Measurements from ENCODE around the gene KANSL2. TPM values are rescaled to one million over a fixed set of nuclear protein-coding genes. Genes with fewer than 3 reads are reported as not detected.
A peak's percentile ranks its signal among the peaks of the same experiment; 100 is the strongest.
"Not testable (repeated sequence)": the region's sequence is repeated elsewhere in the genome, so short reads cannot be mapped to it uniquely, and the experiment has no call there.

Gene KANSL2, protein sequence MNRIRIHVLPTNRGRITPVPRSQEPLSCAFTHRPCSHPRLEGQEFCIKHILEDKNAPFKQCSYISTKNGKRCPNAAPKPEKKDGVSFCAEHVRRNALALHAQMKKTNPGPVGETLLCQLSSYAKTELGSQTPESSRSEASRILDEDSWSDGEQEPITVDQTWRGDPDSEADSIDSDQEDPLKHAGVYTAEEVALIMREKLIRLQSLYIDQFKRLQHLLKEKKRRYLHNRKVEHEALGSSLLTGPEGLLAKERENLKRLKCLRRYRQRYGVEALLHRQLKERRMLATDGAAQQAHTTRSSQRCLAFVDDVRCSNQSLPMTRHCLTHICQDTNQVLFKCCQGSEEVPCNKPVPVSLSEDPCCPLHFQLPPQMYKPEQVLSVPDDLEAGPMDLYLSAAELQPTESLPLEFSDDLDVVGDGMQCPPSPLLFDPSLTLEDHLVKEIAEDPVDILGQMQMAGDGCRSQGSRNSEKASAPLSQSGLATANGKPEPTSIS
- total RNA-seq (10 to 100 TPM in 5 of 6 donors, 1 to 10 TPM in 1; 6.2 to 16.5 (median 12.1) TPM), polyA plus RNA-seq (10 to 100 TPM; 12.5 to 24.4 TPM)

DNA sequence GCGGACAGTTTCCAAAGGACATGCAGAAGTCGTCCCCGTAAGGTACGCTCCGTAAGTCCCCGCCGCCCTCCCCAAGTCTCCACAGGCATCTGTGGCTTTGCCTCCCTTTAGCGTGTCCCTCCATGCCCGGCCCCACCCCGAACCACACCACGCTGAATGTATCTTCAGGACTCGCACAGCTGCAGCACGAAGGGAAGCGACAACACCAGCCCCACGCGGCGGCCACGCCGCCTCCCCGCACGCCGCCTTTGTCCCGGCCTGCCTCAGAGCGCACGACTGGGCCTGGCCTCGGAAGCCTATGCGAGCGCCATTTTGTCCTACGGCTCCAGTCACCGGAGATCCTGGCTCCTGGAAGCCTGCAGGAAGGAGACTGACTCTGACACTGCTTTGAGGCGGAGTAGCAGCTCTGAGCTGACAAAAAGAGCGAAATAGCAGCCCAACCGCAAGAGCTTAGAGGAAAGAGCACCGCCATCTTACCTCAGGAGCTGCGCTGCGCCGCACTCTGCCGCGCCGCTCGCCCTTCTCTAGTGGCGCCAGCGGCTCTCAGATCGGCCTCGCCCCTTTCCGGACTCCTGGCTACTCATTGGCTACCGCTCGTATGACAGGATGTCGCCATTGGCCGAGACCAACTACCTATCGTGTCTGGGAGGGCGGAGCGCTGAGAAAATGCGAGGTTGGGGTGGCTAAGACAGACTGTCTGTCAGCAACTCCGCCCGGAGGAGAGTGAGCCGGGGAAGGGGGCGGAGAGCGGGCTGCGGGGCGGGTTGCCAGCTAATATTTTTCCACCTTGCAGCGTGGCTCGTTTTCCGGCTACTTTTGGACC, at the start of gene KANSL2:
Gene KANSL2 (minus strand): TSS at position 529 of the 823 bp plus-strand sequence. CDS start 606 bp downstream, outside the sequence.
- TF ChIP-seq, protein P1, sequence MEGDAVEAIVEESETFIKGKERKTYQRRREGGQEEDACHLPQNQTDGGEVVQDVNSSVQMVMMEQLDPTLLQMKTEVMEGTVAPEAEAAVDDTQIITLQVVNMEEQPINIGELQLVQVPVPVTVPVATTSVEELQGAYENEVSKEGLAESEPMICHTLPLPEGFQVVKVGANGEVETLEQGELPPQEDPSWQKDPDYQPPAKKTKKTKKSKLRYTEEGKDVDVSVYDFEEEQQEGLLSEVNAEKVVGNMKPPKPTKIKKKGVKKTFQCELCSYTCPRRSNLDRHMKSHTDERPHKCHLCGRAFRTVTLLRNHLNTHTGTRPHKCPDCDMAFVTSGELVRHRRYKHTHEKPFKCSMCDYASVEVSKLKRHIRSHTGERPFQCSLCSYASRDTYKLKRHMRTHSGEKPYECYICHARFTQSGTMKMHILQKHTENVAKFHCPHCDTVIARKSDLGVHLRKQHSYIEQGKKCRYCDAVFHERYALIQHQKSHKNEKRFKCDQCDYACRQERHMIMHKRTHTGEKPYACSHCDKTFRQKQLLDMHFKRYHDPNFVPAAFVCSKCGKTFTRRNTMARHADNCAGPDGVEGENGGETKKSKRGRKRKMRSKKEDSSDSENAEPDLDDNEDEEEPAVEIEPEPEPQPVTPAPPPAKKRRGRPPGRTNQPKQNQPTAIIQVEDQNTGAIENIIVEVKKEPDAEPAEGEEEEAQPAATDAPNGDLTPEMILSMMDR (IDR thresholded peaks at IDR 0.05): no peak
- no peaks in the 10 kb centered on the region for H3K27me3 ChIP-seq
- WGBS, 2 donors: 0 to 1% methylated on average over 64 of the region's 64 CpGs
- ATAC-seq (peak; percentile 95 to 99 (median 97)), DNase-seq (peak; percentile 93 to 99 (median 98)), FAIRE-seq (peak; percentile 91)
- intact Hi-C loops (cut with DNase I): no loop called here
- H3K4me3 ChIP-seq: peak within 1 kb of the TSS; percentile 66 to 89 (median 84)
- peak within 1 kb of the TSS; percentile 85 to 92 (median 88) for H3K27ac ChIP-seq
- no peaks in the 10 kb centered on the region for H3K9me3 ChIP-seq
- peaks cover 0 to 6% (median 0%) of the 10 kb centered on the region in 3 donors for H3K36me3 ChIP-seq
- peaks cover 14 to 30% (median 24%) of the 10 kb centered on the region in 3 donors for H3K4me1 ChIP-seq

- H3K27ac ChIP-seq: no peak overlapping the region
- FAIRE-seq (no peak), ATAC-seq (no peak), DNase-seq (no peak)
- intact Hi-C loops (cut with DNase I): no loop called here
- TF ChIP-seq, protein P1 (IDR thresholded peaks at IDR 0.05): no peak
- no peaks in the 10 kb centered on the region for H3K9me3 ChIP-seq
- H3K4me3 ChIP-seq: no peak overlapping the region
- no peaks in the 10 kb centered on the region for H3K27me3 ChIP-seq
- no peaks in the 10 kb centered on the region for H3K4me1 ChIP-seq
- 68 to 77% methylated on average over 5 of the region's 5 CpGs for WGBS, 2 donors
- no peaks in the 10 kb centered on the region for H3K36me3 ChIP-seq
These were observed 46.8 kb upstream of the KANSL2 start for GRCh38 chr12:48728807-48729206.

DNA sequence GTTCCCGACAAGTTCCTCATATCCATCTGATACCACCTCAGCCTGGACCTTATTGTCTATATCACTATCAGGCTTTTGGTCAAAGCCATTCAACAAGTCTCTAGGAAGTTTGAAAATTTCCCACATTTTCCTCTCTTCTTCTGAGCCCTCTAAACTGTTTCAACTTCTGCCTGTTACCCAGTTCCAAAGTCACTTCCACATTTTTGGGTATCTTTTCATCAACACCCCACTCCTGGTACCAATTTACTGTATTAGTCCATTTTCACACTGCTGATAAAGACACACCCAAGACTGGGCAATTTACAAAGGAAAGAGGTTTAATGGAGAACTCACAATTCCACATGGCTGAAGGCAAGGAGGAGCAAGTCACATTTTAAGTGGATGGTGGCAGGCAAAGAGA, 38.7 kb upstream of the KANSL2 start:
- FAIRE-seq; H3K4me3 ChIP-seq; DNase-seq; ATAC-seq; H3K4me1 ChIP-seq; H3K9me3 ChIP-seq; intact Hi-C loops (cut with DNase I); H3K27me3 ChIP-seq; H3K27ac ChIP-seq; H3K36me3 ChIP-seq: not testable (repeated sequence)
- WGBS, 2 donors: 81 to 88% methylated on average over 1 of the region's 1 CpG

DNA sequence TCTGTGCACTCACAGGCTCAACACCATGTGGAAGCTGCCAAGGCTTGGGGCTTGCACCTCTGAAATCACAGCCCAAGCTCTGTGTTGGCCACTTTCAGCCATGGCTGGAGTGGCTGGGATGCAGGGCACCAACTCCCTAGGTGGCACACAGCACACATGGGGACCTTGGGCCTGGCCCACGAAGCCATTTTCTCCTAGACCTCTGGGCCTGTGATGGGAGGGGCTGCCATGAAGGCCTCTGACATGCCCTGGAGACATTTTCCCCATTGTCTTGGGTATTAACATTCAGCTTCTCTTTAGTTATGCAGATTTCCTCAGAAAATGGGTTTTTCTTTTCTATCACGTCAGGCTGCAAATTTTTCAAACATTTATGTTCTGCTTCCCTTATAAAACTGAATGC, 38.1 kb upstream of the KANSL2 start:
- FAIRE-seq; H3K9me3 ChIP-seq; DNase-seq; H3K27ac ChIP-seq; H3K27me3 ChIP-seq; H3K4me1 ChIP-seq; ATAC-seq; H3K4me3 ChIP-seq; intact Hi-C loops (cut with DNase I); H3K36me3 ChIP-seq: not testable (repeated sequence)
- 70 to 75% methylated on average over 2 of the region's 2 CpGs for WGBS, 2 donors

DNA sequence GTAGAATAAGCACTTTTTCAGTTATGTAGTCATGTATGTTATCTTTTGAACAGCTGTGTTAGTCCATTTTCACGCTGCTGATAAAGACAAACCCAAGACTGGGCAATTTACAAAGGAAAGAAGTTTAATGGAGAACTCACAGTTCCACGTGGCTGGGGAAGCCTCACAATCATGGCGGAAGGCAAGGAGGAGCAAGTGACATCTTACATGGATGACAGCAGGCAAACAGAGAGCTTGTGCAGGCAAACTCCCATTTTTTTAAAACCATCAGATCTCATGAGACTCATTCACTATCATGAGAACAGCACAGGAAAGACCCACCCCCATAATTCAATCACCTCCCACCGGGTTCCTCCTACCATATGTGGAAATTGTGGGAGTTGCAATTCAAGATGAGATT, 37.0 kb upstream of the KANSL2 start:
- FAIRE-seq; H3K36me3 ChIP-seq; H3K27me3 ChIP-seq; DNase-seq; H3K27ac ChIP-seq; H3K4me3 ChIP-seq; H3K9me3 ChIP-seq; ATAC-seq; intact Hi-C loops (cut with DNase I): not testable (repeated sequence)
- WGBS, 2 donors: 60 to 63% methylated on average over 4 of the region's 4 CpGs
- H3K4me1 ChIP-seq: peaks cover 12 to 19% (median 17%) of the 10 kb centered on the region in 3 donors

- Histone ChIP-seq H3K27ac (peak overlapping the region; percentile 74 to 95 (median 80)), H3K4me3 (peak overlapping the region; percentile 35 to 89 (median 67)), H3K9me3 (no peaks in the 10 kb centered on the region), H3K36me3 (no peaks in the 10 kb centered on the region), H3K4me1 (peaks cover 16 to 25% (median 20%) of the 10 kb centered on the region in 3 donors), H3K27me3 (no peaks in the 10 kb centered on the region)
- WGBS, 2 donors: 11% methylated on average over 21 of the region's 21 CpGs
- intact Hi-C loops (cut with DNase I): no loop called here
- no peak for DNase-seq
- TF ChIP-seq, protein P1 (IDR thresholded peaks at IDR 0.05): no peak
- FAIRE-seq: no peak
- no peak for ATAC-seq
These were observed 35.2 kb upstream of the KANSL2 start for GRCh38 chr12:48717252-48717695.

All from pancreas (tissue), 10 donors.